Endothelial cell (in vitro differentiated cells): ENCODE measurements around the gene DCXR. TPM values are rescaled to one million over a fixed set of nuclear protein-coding genes. Genes with fewer than 3 reads are reported as not detected.
A peak's percentile ranks its signal among the peaks of the same experiment; 100 is the strongest.

ENCODE experiments used
- DNase-seq: peaks from one replicate; pipeline ENCODE4 v3.0.0; 2021; ENCODE audit warnings: low spot score
- H3K27ac Mint-ChIP-seq: one replicate; pipeline ENCODE4 v1.8.0; 2021; ENCODE audit warnings: mixed read lengths, inconsistent platforms; ENCODE audit not compliant: unreplicated experiment
- H3K27me3 Mint-ChIP-seq: one replicate; pipeline ENCODE4 v1.8.0; 2021; ENCODE audit warnings: mild to moderate bottlenecking, moderate library complexity, mixed read lengths, inconsistent platforms; ENCODE audit not compliant: unreplicated experiment
- H3K36me3 Mint-ChIP-seq: one replicate; pipeline ENCODE4 v1.8.0; 2021; ENCODE audit warnings: mild to moderate bottlenecking, low read depth, mixed read lengths, inconsistent platforms; ENCODE audit not compliant: unreplicated experiment
- H3K4me1 Mint-ChIP-seq: one replicate; pipeline ENCODE4 v1.8.0; 2021; ENCODE audit warnings: mild to moderate bottlenecking, mixed read lengths, inconsistent platforms; ENCODE audit not compliant: unreplicated experiment
- H3K4me3 Mint-ChIP-seq: one replicate; pipeline ENCODE4 v1.8.0; 2021; ENCODE audit warnings: mild to moderate bottlenecking, mixed read lengths, inconsistent platforms; ENCODE audit not compliant: unreplicated experiment
- H3K9me3 Mint-ChIP-seq: one replicate; pipeline ENCODE4 v1.8.0; 2021; ENCODE audit warnings: mixed read lengths, inconsistent platforms; ENCODE audit not compliant: unreplicated experiment
- CTCF ChIP-seq: fragments of 200-600 bp; sonication (generic); IDR thresholded peaks from one replicate; pipeline ENCODE4 v1.5.0; 2021; ENCODE audit warnings: antibody characterized with exemption; ENCODE audit not compliant: unreplicated experiment
- total RNA-seq: library from RNA; stranded (reverse); fragmentation: NEBNext Ultra II Directional; extraction: Animal tissue kit (Norgen Biotek cat#: 25700); gene quantifications from one replicate; pipeline ENCODE4 v1.2.1, GENCODE V29; 2021; ENCODE audit not compliant: unreplicated experiment

DCXR gene
- total RNA-seq, 1 donor from 2014 or later = 30.8 TPM

- no peak for TF ChIP-seq CTCF
- Mint-ChIP-seq H3K4me3 (peak overlapping the region; percentile 62), H3K27me3 (peaks cover 6% of the 10 kb centered on the region), H3K4me1 (no peaks in the 10 kb centered on the region), H3K36me3 (peaks cover 8% of the 10 kb centered on the region), H3K27ac (no peak overlapping the region), H3K9me3 (no peaks in the 10 kb centered on the region)
- DNase-seq = no peak
These were observed 10.5 kb upstream of the DCXR start for GRCh38 chr17:82047914-82048570.

GRCh38 chr17:82047379-82047778 lies 9.9 kb upstream of the DCXR start:
- no peaks in the 10 kb centered on the region for H3K9me3 Mint-ChIP-seq
- peaks cover 8% of the 10 kb centered on the region for H3K36me3 Mint-ChIP-seq
- no peaks in the 10 kb centered on the region for H3K4me1 Mint-ChIP-seq
- no peak overlapping the region for H3K27ac Mint-ChIP-seq
- peaks cover 6% of the 10 kb centered on the region for H3K27me3 Mint-ChIP-seq
- DNase-seq = no peak
- no peak for TF ChIP-seq CTCF
- peak overlapping the region; percentile 62 for H3K4me3 Mint-ChIP-seq

DNA sequence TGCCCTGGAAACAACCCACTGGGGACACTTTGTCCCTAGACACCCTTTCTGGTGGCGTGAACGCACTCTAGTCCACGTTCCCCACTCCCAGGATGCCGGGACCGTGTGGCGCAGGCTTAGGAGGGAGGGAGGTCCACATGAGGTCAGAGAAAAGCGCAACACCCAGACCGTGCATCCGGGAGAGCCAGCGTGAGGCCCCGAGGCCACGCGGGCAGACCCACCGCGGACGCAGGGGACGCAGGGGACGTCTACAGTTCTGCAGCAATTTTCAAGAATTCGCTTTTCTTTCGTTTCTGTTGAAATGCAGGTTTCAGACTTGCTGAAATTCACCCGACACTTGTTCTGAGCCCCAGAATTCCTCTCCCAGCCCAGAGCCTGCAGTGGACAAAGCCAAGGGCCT lies 9.4 kb upstream of the DCXR start:
- Mint-ChIP-seq H3K4me3 (peak overlapping the region; percentile 62), H3K27ac (no peak overlapping the region), H3K36me3 (peaks cover 8% of the 10 kb centered on the region), H3K4me1 (no peaks in the 10 kb centered on the region), H3K9me3 (no peaks in the 10 kb centered on the region), H3K27me3 (peaks cover 9% of the 10 kb centered on the region)
- no peak for TF ChIP-seq CTCF
- no peak for DNase-seq

DNA sequence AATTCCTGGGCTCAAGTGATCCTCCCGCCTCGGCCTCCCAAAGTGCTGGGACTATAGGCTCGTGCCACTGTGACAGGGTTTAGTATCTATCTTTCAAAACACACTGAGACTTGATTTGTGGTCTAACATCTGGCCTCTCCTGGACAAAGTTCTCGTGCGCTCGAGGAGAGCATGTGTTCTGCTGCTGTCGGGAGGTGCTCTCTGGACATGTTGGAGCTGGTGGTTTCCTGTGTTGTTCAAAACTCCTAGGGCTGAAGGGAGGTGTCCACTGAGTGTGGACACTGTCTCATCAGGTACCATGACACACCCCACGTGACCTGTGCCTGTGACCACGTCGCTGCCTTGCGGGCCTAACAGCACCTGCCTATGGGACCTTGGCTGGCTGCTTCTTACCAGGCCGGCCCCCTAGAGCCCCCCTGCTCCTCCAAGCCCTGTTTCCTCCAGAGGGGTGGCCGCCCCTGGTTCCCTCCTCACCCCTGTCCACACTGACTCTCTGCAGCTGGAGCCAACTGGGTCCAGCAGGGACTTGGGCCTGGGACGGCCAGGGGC lies 8.5 kb upstream of the DCXR start:
- DNase-seq = no peak
- Mint-ChIP-seq H3K36me3 (peaks cover 8% of the 10 kb centered on the region), H3K27ac (no peak overlapping the region), H3K9me3 (no peaks in the 10 kb centered on the region), H3K4me3 (no peak overlapping the region), H3K27me3 (peaks cover 13% of the 10 kb centered on the region), H3K4me1 (no peaks in the 10 kb centered on the region)
- TF ChIP-seq CTCF = no peak

- H3K27ac Mint-ChIP-seq = no peak overlapping the region
- H3K27me3 Mint-ChIP-seq = peaks cover 12% of the 10 kb centered on the region
- no peak for TF ChIP-seq CTCF
- no peaks in the 10 kb centered on the region for H3K4me1 Mint-ChIP-seq
- H3K4me3 Mint-ChIP-seq = no peak overlapping the region
- peaks cover 8% of the 10 kb centered on the region for H3K36me3 Mint-ChIP-seq
- no peak for DNase-seq
- H3K9me3 Mint-ChIP-seq = no peaks in the 10 kb centered on the region
These were observed 6.0 kb upstream of the DCXR start for GRCh38 chr17:82043507-82043906.
